Forelimb muscle (tissue), 1 donor: ENCODE data around the gene NLRP11. TPM values are rescaled to one million over a fixed set of nuclear protein-coding genes. Genes with fewer than 3 reads are reported as not detected.
"Not testable (repeated sequence)": the region's sequence is repeated elsewhere in the genome, so short reads cannot be mapped to it uniquely, and the experiment has no call there.

ENCODE experiments used
- DNase-seq: peaks from one replicate; pipeline ENCODE4 v3.0.0-alpha.2; 2013; ENCODE audit warnings: low read depth
- polyA plus RNA-seq: library from polyadenylated mRNA; unstranded; fragments of 120-200 nt; gene quantifications from one replicate; pipeline ENCODE4 v1.2.1, GENCODE V29; 2013; ENCODE audit not compliant: insufficient read length

NLRP11 gene
- polyA plus RNA-seq, 1 donor, result not detected

DNA sequence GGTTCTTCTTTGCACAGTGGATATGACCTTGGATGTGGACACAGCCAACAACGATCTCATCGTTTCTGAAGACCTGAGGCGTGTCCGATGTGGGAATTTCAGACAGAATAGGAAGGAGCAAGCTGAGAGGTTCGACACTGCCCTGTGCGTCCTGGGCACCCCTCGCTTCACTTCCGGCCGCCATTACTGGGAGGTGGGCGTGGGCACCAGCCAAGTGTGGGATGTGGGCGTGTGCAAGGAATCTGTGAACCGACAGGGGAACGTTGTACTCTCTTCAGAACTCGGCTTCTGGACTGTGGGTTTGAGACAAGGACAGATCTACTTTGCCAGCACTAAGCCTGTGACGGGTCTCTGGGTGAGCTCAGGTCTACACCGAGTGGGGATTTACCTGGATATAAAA is 53.5 kb downstream of the NLRP11 start:
- DNase-seq, result no peak

DNA sequence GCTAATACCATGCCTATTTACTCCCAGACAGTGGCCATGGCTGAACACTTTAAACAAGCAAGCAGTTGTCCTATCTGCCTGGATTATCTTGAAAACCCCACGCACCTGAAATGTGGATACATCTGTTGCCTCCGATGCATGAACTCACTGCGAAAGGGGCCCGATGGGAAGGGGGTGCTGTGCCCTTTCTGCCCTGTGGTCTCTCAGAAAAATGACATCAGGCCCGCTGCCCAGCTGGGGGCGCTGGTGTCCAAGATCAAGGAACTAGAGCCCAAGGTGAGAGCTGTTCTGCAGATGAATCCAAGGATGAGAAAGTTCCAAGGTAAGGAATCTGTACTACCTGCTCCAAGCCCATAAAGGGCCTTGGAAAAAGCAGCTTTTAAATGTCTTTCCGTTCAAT is 54.3 kb downstream of the NLRP11 start:
- no peak for DNase-seq

GRCh38 chr19:55769632-55770031 is 62.2 kb downstream of the NLRP11 start:
- not testable (repeated sequence) for DNase-seq

- DNase-seq, result not testable (repeated sequence)
Observed at GRCh38 chr19:55768818-55769217, 63.0 kb downstream of the NLRP11 start, which contains the start of gene RFPL4AL1. TSS of gene RFPL4AL1 (plus strand) at chr19:55769118. CDS start at chr19:55771805, 2,687 bp downstream.

GRCh38 chr19:55766466-55766865 is 65.3 kb downstream of the NLRP11 start:
- DNase-seq, result no peak

DNA sequence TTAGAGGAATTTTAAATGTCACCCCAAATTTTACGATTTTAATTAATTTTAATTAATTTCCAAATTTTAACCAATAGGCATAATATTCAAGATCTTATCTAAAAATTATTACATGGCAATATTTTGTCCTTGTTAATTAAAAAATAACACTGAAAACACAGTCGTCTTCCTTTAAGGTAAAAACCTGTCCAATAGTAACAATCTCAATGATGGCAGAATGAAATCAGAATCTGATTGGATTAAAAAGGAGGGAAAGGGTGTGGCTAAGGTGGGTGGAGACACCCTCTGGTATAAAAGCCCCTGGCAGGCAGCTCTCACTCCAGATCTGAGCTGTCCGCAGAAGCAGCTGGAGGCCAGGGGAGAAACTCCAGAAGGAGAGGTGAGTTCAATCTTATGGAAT is 73.0 kb downstream of the NLRP11 start, which contains the start of gene RFPL4A:
RFPL4A (plus strand) TSS at position 301 of the 400 bp plus-strand sequence. CDS start 2,704 bp downstream, outside the sequence.
- not testable (repeated sequence) for DNase-seq

- not testable (repeated sequence) for DNase-seq
Observed at GRCh38 chr19:55756808-55757207, 75.0 kb downstream of the NLRP11 start.

DNA sequence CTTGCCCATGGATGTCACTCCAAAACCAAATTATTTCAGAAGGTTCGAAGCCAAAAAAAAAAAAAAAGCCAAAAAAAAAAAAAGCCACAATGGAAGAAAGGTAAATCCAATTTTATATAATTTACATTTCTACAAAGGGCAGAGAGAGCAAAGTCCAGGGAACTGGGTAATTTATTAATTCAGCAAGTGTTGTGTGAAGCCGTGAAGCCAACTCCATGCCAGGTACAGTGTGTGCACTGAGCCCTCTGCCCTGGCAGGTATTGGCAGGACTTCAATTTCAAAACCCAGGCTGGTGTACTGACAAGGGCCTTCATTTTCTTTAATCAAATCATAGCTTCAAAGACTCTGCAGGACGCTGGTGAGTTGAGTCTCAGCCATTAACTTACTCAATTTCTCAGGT is 78.4 kb downstream of the NLRP11 start:
- no peak for DNase-seq

DNA sequence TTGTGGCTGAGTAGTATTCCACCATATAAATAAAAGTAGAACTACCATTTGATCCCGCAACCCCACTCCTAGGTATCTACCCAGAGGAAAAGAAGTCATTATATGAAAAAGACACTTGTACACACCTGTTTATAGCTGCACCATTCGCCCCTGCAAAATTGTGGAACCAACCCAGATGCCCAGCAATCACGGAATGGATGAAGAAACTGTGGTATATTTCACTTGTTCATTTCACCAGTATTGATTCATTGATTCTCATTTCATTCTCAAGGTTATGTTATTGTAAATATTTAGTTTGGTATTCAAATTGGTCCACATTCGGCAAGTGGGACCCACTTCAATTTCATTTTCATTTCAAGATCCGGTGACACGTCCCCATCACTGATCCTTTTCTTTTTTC is 81.1 kb downstream of the NLRP11 start:
- no peak for DNase-seq

GRCh38 chr19:55738302-55738701 is 93.5 kb downstream of the NLRP11 start, which contains the start of gene NLRP9:
TSS of gene NLRP9 (minus strand) at chr19:55738402. CDS start at chr19:55738374, 28 bp downstream.
- no peak for DNase-seq

Other genes with a start within 250 kb of the NLRP11 start
- gene FIZ1, start 232.5 kb downstream of the NLRP11 start, polyA plus RNA-seq, result 11.1 TPM
- 10.0 TPM for gene ZNF524, start 231.7 kb downstream of the NLRP11 start, polyA plus RNA-seq
- 7.6 TPM for gene ZNF865, start 226.4 kb downstream of the NLRP11 start, polyA plus RNA-seq
- 10.0 TPM for gene ZNF784, start 207.4 kb downstream of the NLRP11 start, polyA plus RNA-seq
- 19.9 TPM for gene ZNF580, start 191.0 kb downstream of the NLRP11 start, polyA plus RNA-seq
- 30.1 TPM for gene ZNF581, start 188.3 kb downstream of the NLRP11 start, polyA plus RNA-seq
- 15.1 TPM for gene CCDC106, start 183.8 kb downstream of the NLRP11 start, polyA plus RNA-seq
- 110 TPM for gene U2AF2, start 177.0 kb downstream of the NLRP11 start, polyA plus RNA-seq
- gene EPN1, start 156.8 kb downstream of the NLRP11 start, polyA plus RNA-seq, result 82.6 TPM
- gene NLRP9, start 93.6 kb downstream of the NLRP11 start, polyA plus RNA-seq, result not detected
- gene RFPL4A, start 72.9 kb downstream of the NLRP11 start, polyA plus RNA-seq, result 2.0 TPM
- 0.63 TPM for gene RFPL4AL1, start 62.9 kb downstream of the NLRP11 start, polyA plus RNA-seq
- not detected for gene NLRP4, start 4.5 kb upstream of the NLRP11 start, polyA plus RNA-seq
- gene NLRP13, start 100.3 kb upstream of the NLRP11 start, polyA plus RNA-seq, result not detected
- gene NLRP8, start 115.8 kb upstream of the NLRP11 start, polyA plus RNA-seq, result not detected
- gene NLRP5, start 154.8 kb upstream of the NLRP11 start, polyA plus RNA-seq, result not detected